CD4-positive, CD25-positive, alpha-beta regulatory T cell (primary cell): ENCODE results near the gene NPTX1. TPM values are rescaled to one million over a fixed set of nuclear protein-coding genes. Genes with fewer than 3 reads are reported as not detected.

Experiments used
- ATAC-seq, 2 donors: fragments of 150-1000 bp; cut with Tn5 transposase; one replicate each; pipeline ENCODE4 v1.10.0; 2021; ENCODE audit warnings: low read depth in 2 of 2, moderate number of reproducible peaks in 2 of 2, moderate library complexity in 1 of 2
- DNase-seq, 3 donors: peaks; one replicate each; pipeline versions ENCODE4 v3.0.0 to v3.0.0-alpha.2; 2012 to 2022; ENCODE audit warnings: mixed read lengths in 1 of 3
- H3K27ac ChIP-seq: one replicate; pipeline ENCODE4 v1.7.0; 2013; ENCODE audit warnings: mild to moderate bottlenecking, low read length; ENCODE audit not compliant: insufficient read depth, poor library complexity, severe bottlenecking
- H3K27me3 ChIP-seq: one replicate; pipeline ENCODE4 v1.7.0; 2013; ENCODE audit warnings: low read length; ENCODE audit not compliant: control insufficient read depth, insufficient read depth
- H3K36me3 ChIP-seq: one replicate; pipeline ENCODE4 v1.7.0; 2013; ENCODE audit warnings: mild to moderate bottlenecking, low read length, moderate library complexity; ENCODE audit not compliant: control insufficient read depth, insufficient read depth
- H3K4me1 ChIP-seq: 2 replicates; pipeline ENCODE4 v1.7.0; 2013; ENCODE audit warnings: mild to moderate bottlenecking, low read length; ENCODE audit not compliant: insufficient read depth, control insufficient read depth, poor library complexity, severe bottlenecking
- H3K4me3 ChIP-seq: one replicate; pipeline ENCODE4 v1.7.0; 2013; ENCODE audit warnings: low read depth, mild to moderate bottlenecking, low read length, moderate library complexity
- H3K9me3 ChIP-seq, 2 experiments: 1 replicate in 1 of 2; 2 replicates in 1 of 2; pipeline ENCODE4 v1.7.0; 2013; ENCODE audit warnings: low read length in 2 of 2, mild to moderate bottlenecking in 1 of 2, moderate library complexity in 1 of 2; ENCODE audit not compliant: control insufficient read depth in 2 of 2
- H3K27ac Mint-ChIP-seq, 3 donors: one replicate each; pipeline ENCODE4 v1.8.0; 2020 to 2022; ENCODE audit warnings: mild to moderate bottlenecking in 3 of 3, mixed read lengths in 3 of 3, moderate library complexity in 2 of 3
- H3K27me3 Mint-ChIP-seq: one replicate; pipeline ENCODE4 v1.8.0; 2022; ENCODE audit warnings: mild to moderate bottlenecking, mixed read lengths
- H3K36me3 Mint-ChIP-seq: one replicate; pipeline ENCODE4 v1.8.0; 2020; ENCODE audit warnings: mixed read lengths
- H3K4me1 Mint-ChIP-seq, 4 donors: one replicate each; pipeline ENCODE4 v1.8.0; 2020 to 2022; ENCODE audit warnings: mixed read lengths in 4 of 4, mild to moderate bottlenecking in 1 of 4
- H3K4me3 Mint-ChIP-seq, 4 donors: one replicate each; pipeline ENCODE4 v1.8.0; 2020 to 2022; ENCODE audit warnings: mild to moderate bottlenecking in 4 of 4, mixed read lengths in 4 of 4, moderate library complexity in 3 of 4
- H3K9me3 Mint-ChIP-seq, 7 donors: one replicate each; pipeline ENCODE4 v1.8.0; 2020 to 2022; ENCODE audit warnings: mixed read lengths in 7 of 7, mild to moderate bottlenecking in 3 of 7, moderate library complexity in 2 of 7
- polyA plus RNA-seq, 4 donors: library from polyadenylated mRNA; unstranded; fragments of 300-500 nt; fragmentation: Illumina TruSeq; gene quantifications; one replicate each; pipeline ENCODE4 v1.2.3, GENCODE V29; 2021
- total RNA-seq: library from RNA; stranded (reverse); gene quantifications from one replicate; pipeline ENCODE4 v1.2.3, GENCODE V29; 2022

The NPTX1 gene
- total and polyA plus RNA-seq, 5 donors from 2014 or later: 0.07 to 0.22 TPM; not detected in 3

GRCh38 chr17:80443498-80443897, 32.9 kb downstream of the NPTX1 start:
- Histone ChIP-seq H3K9me3 (no peaks in the 10 kb centered on the region), H3K27ac (no peak overlapping the region), H3K4me3 (no peak overlapping the region), H3K27me3 (no peaks in the 10 kb centered on the region), H3K4me1 (no peaks in the 10 kb centered on the region), H3K36me3 (no peaks in the 10 kb centered on the region)
- H3K27ac Mint-ChIP-seq: no peak overlapping the region
- no peaks in the 10 kb centered on the region for H3K9me3 Mint-ChIP-seq
- no peak overlapping the region for H3K4me3 Mint-ChIP-seq
- H3K27me3 Mint-ChIP-seq: peaks cover 19% of the 10 kb centered on the region
- no peaks in the 10 kb centered on the region for H3K36me3 Mint-ChIP-seq
- ATAC-seq (no peak), DNase-seq (no peak)
- no peaks in the 10 kb centered on the region for H3K4me1 Mint-ChIP-seq

- H3K36me3 ChIP-seq: no peaks in the 10 kb centered on the region
These were observed 33.6 kb downstream of the NPTX1 start for GRCh38 chr17:80442764-80443163.

GRCh38 chr17:80442323-80442659, 34.1 kb downstream of the NPTX1 start:
- H3K9me3 Mint-ChIP-seq: no peaks in the 10 kb centered on the region
- no peak for ATAC-seq
- Histone ChIP-seq H3K4me3 (no peak overlapping the region), H3K27ac (no peak overlapping the region), H3K4me1 (no peaks in the 10 kb centered on the region), H3K36me3 (no peaks in the 10 kb centered on the region), H3K9me3 (no peaks in the 10 kb centered on the region), H3K27me3 (no peaks in the 10 kb centered on the region)
- no peaks in the 10 kb centered on the region for H3K36me3 Mint-ChIP-seq
- no peaks in the 10 kb centered on the region for H3K4me1 Mint-ChIP-seq
- H3K27ac Mint-ChIP-seq: no peak overlapping the region
- H3K4me3 Mint-ChIP-seq: no peak overlapping the region
- DNase-seq: no peak
- peaks cover 19% of the 10 kb centered on the region for H3K27me3 Mint-ChIP-seq

More at GRCh38 chr17:80442764-80443163, 33.6 kb downstream of the NPTX1 start:
- no peak for ATAC-seq
- Histone ChIP-seq H3K4me3 (no peak overlapping the region), H3K27me3 (no peaks in the 10 kb centered on the region), H3K27ac (no peak overlapping the region), H3K9me3 (no peaks in the 10 kb centered on the region), H3K4me1 (no peaks in the 10 kb centered on the region)
- Mint-ChIP-seq H3K9me3 (no peaks in the 10 kb centered on the region), H3K27me3 (peaks cover 19% of the 10 kb centered on the region), H3K4me3 (no peak overlapping the region), H3K36me3 (no peaks in the 10 kb centered on the region), H3K4me1 (no peaks in the 10 kb centered on the region), H3K27ac (no peak overlapping the region)
- DNase-seq: no peak

- no peak for DNase-seq
- Mint-ChIP-seq H3K36me3 (no peaks in the 10 kb centered on the region), H3K27ac (no peak overlapping the region)
These were observed 34.6 kb downstream of the NPTX1 start for GRCh38 chr17:80441598-80442322.

GRCh38 chr17:80441133-80441578, 35.3 kb downstream of the NPTX1 start:
- no peak overlapping the region for H3K4me3 ChIP-seq
- peaks cover 19% of the 10 kb centered on the region for H3K27me3 Mint-ChIP-seq
- H3K4me1 ChIP-seq: no peaks in the 10 kb centered on the region
- H3K9me3 Mint-ChIP-seq: no peaks in the 10 kb centered on the region
- no peaks in the 10 kb centered on the region for H3K27me3 ChIP-seq
- H3K9me3 ChIP-seq: no peaks in the 10 kb centered on the region
- H3K36me3 ChIP-seq: no peaks in the 10 kb centered on the region
- peak; percentile 21 to 52 (median 30) for DNase-seq
- H3K27ac Mint-ChIP-seq: no peak overlapping the region
- H3K36me3 Mint-ChIP-seq: peaks cover 3% of the 10 kb centered on the region
- no peak for ATAC-seq
- H3K4me1 Mint-ChIP-seq: no peaks in the 10 kb centered on the region
- no peak overlapping the region for H3K27ac ChIP-seq
- H3K4me3 Mint-ChIP-seq: no peak overlapping the region

More at GRCh38 chr17:80441598-80442322, 34.6 kb downstream of the NPTX1 start:
- Histone ChIP-seq H3K36me3 (no peaks in the 10 kb centered on the region), H3K4me1 (no peaks in the 10 kb centered on the region), H3K27ac (no peak overlapping the region), H3K9me3 (no peaks in the 10 kb centered on the region), H3K27me3 (no peaks in the 10 kb centered on the region), H3K4me3 (no peak overlapping the region)
- no peak overlapping the region for H3K4me3 Mint-ChIP-seq
- H3K9me3 Mint-ChIP-seq: no peaks in the 10 kb centered on the region
- ATAC-seq: no peak
- no peaks in the 10 kb centered on the region for H3K4me1 Mint-ChIP-seq
- H3K27me3 Mint-ChIP-seq: peaks cover 19% of the 10 kb centered on the region

- Mint-ChIP-seq H3K27ac (no peak overlapping the region), H3K9me3 (peaks cover 0 to 2% (median 0%) of the 10 kb centered on the region in 7 donors), H3K27me3 (peaks cover 19% of the 10 kb centered on the region), H3K4me3 (no peak overlapping the region), H3K4me1 (no peaks in the 10 kb centered on the region), H3K36me3 (peaks cover 4% of the 10 kb centered on the region)
- DNase-seq (no peak), ATAC-seq (no peak)
- H3K4me1 ChIP-seq: no peaks in the 10 kb centered on the region
- H3K27ac ChIP-seq: no peak overlapping the region
- no peaks in the 10 kb centered on the region for H3K9me3 ChIP-seq
- no peaks in the 10 kb centered on the region for H3K27me3 ChIP-seq
- no peaks in the 10 kb centered on the region for H3K36me3 ChIP-seq
- H3K4me3 ChIP-seq: no peak overlapping the region
These were observed 36.9 kb downstream of the NPTX1 start for GRCh38 chr17:80439499-80439898.

- Mint-ChIP-seq H3K9me3 (peaks cover 0 to 2% (median 0%) of the 10 kb centered on the region in 7 donors), H3K27me3 (peaks cover 19% of the 10 kb centered on the region), H3K4me1 (no peaks in the 10 kb centered on the region), H3K4me3 (no peak overlapping the region), H3K27ac (no peak overlapping the region), H3K36me3 (peaks cover 4% of the 10 kb centered on the region)
- Histone ChIP-seq H3K27me3 (no peaks in the 10 kb centered on the region), H3K27ac (no peak overlapping the region), H3K4me1 (no peaks in the 10 kb centered on the region), H3K36me3 (no peaks in the 10 kb centered on the region), H3K4me3 (no peak overlapping the region), H3K9me3 (no peaks in the 10 kb centered on the region)
- ATAC-seq (no peak), DNase-seq (no peak)
These were observed 37.6 kb downstream of the NPTX1 start for GRCh38 chr17:80438806-80439205.

- H3K4me3 ChIP-seq: no peak overlapping the region
- no peak overlapping the region for H3K27ac ChIP-seq
- Mint-ChIP-seq H3K27me3 (peaks cover 14% of the 10 kb centered on the region), H3K4me3 (no peak overlapping the region), H3K4me1 (no peaks in the 10 kb centered on the region), H3K27ac (no peak overlapping the region), H3K36me3 (peaks cover 4% of the 10 kb centered on the region), H3K9me3 (peaks cover 0 to 2% (median 0%) of the 10 kb centered on the region in 7 donors)
- H3K4me1 ChIP-seq: no peaks in the 10 kb centered on the region
- ATAC-seq (no peak), DNase-seq (no peak)
- H3K9me3 ChIP-seq: no peaks in the 10 kb centered on the region
- H3K36me3 ChIP-seq: no peaks in the 10 kb centered on the region
- H3K27me3 ChIP-seq: no peaks in the 10 kb centered on the region
These were observed 38.9 kb downstream of the NPTX1 start for GRCh38 chr17:80437532-80437931.
